ENCODE data around the gene INSC. TPM values are rescaled to one million over a fixed set of nuclear protein-coding genes. Genes with fewer than 3 reads are reported as not detected.

INSC gene
- total and polyA plus RNA-seq, 9 of the 15 experiments (the other 6 are each of a cell fraction or from before 2014, with no cell fraction given), result not detected

DNA sequence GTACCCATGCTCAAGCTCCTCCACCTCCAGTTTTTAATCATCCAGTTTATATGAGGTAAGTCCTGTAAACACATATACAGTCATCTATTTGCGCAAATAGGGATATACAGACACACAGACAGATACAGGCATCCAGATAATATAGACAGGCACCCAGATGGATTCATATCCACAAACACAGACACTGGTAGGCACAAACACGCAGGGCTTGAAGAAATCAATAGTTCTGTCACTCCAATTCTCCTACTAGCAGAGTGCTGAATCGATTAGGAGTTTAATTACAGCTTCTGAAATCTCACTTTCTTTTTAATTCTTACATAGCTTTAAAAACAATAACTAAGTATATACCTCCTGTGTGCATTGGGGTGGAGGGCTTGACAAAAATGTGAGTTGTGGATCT is 56.0 kb downstream of the INSC start:
- CTCF ChIA-PET (ENCODE audit: low intra/inter-chr PET ratio), result no interaction called here
- Histone ChIP-seq H3K4me1 (replicated peaks in 1 of 2; ENCODE audit: control insufficient read depth in 2 of 2, insufficient read depth in 2 of 2, low read length in 2 of 2) (no peaks in the 10 kb centered on the region; a peak in 1 of 5 replicates), H3K4me3 (no peak overlapping the region), H3K4me2 (ENCODE audit: insufficient read depth, low read length) (no peak overlapping the region), H3K79me2 (ENCODE audit: control insufficient read depth, insufficient read depth, low read length) (no peaks in the 10 kb centered on the region), H3K27ac (ENCODE audit: extremely low read depth, low read depth, low read length) (no peak overlapping the region), H3K36me3 (ENCODE audit: control insufficient read depth, insufficient read depth, low read length) (no peaks in the 10 kb centered on the region), H3K9ac (ENCODE audit: insufficient read depth in 1 of 2, low read depth in 2 of 2, low read length in 2 of 2) (no peak overlapping the region), H3K27me3 (ENCODE audit: control insufficient read depth in 2 of 2, insufficient read depth in 2 of 2, low read length in 2 of 2) (peaks cover 0 to 3% of the 10 kb centered on the region in 2 experiments; a peak in 3 of 5 replicates), H3K9me1 (ENCODE audit: control insufficient read depth, insufficient read depth, low read length) (no peaks in the 10 kb centered on the region), H3K9me3 (replicated peaks; ENCODE audit: control insufficient read depth, insufficient read depth, low read depth, low read length) (no peaks in the 10 kb centered on the region), H4K20me1 (replicated peaks; ENCODE audit: control insufficient read depth, insufficient read depth, low read length) (no peaks in the 10 kb centered on the region), H2AFZ (ENCODE audit: low read depth, low read length) (no peak overlapping the region)
- BruUV-seq (replicated peaks), result no TSS peak
- DNase-seq (ENCODE audit: extremely low read depth in 1 of 4, low spot score in 3 of 4) (no peak), FAIRE-seq (no peak), ATAC-seq (no peak)
- TF ChIP-seq DNMT1 (IDR thresholded peaks at IDR 0.05) (no peak), SIN3A (IDR thresholded peaks at IDR 0.05; ENCODE audit: borderline replicate concordance in 2 of 2, control insufficient read depth in 1 of 2, low read depth in 2 of 2, low read length in 2 of 2) (no peak), TRIM28 (IDR thresholded peaks at IDR 0.05) (no peak), THRA (IDR thresholded peaks at IDR 0.05) (no peak), HLTF (IDR thresholded peaks at IDR 0.05) (no peak), POLR2AphosphoS2 (IDR thresholded peaks at IDR 0.05; ENCODE audit: low read length) (no peak), IRF2 (CRISPR knock-in tag; IDR thresholded peaks at IDR 0.05) (no peak), ZBTB9 (CRISPR knock-in tag; IDR thresholded peaks at IDR 0.05) (no peak)
- TF ChIP-seq, protein P1, sequence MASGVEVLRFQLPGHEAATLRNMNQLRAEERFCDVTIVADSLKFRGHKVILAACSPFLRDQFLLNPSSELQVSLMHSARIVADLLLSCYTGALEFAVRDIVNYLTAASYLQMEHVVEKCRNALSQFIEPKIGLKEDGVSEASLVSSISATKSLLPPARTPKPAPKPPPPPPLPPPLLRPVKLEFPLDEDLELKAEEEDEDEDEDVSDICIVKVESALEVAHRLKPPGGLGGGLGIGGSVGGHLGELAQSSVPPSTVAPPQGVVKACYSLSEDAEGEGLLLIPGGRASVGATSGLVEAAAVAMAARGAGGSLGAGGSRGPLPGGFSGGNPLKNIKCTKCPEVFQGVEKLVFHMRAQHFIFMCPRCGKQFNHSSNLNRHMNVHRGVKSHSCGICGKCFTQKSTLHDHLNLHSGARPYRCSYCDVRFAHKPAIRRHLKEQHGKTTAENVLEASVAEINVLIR (CRISPR knock-in tag; IDR thresholded peaks at IDR 0.05), result no peak
- intact Hi-C loops (cut with micrococcal nuclease), result no loop called here
- POLR2A ChIA-PET, result interaction anchor here (0.6 kb wide), 1 partner anchor 24 kb away, joined by 3 read pairs; no protein-coding TSS in a partner anchor
- in situ Hi-C loops (cut with MboI), result no loop called here
- 2% methylated on average over 3 of the region's 3 CpGs for WGBS (ENCODE audit: insufficient coverage, low coverage, missing lambda C conversion rate)
